Ascending aorta (tissue), 2 donors: Measurements from ENCODE around the gene ZNF726. TPM values are rescaled to one million over a fixed set of nuclear protein-coding genes. Genes with fewer than 3 reads are reported as not detected.
"Not testable (repeated sequence)": the region's sequence is repeated elsewhere in the genome, so short reads cannot be mapped to it uniquely, and the experiment has no call there.

ENCODE experiments used
- DNase-seq, 2 donors: peaks; one replicate each; pipeline ENCODE4 v3.0.0-alpha.2; 2019; ENCODE audit warnings: low spot score in 2 of 2
- H3K27ac ChIP-seq, 2 donors: fragments of 200-600 bp; sonication (generic); one replicate each; pipeline ENCODE4 v1.5.1; 2016 to 2017; ENCODE audit warnings: mild to moderate bottlenecking in 1 of 2
- H3K27me3 ChIP-seq: fragments of 200-600 bp; sonication (generic); one replicate; pipeline ENCODE4 v1.5.1; 2017
- H3K36me3 ChIP-seq, 2 donors: fragments of 200-600 bp; sonication (generic); one replicate each; pipeline ENCODE4 v1.5.1; 2016
- H3K4me1 ChIP-seq, 2 donors: fragments of 200-600 bp; sonication (generic); one replicate each; pipeline ENCODE4 v1.5.1; 2016 to 2017; ENCODE audit warnings: mild to moderate bottlenecking in 1 of 2
- H3K4me3 ChIP-seq, 2 donors: fragments of 200-600 bp; sonication (generic); one replicate each; pipeline ENCODE4 v1.5.1; 2016 to 2017; ENCODE audit warnings: mild to moderate bottlenecking in 1 of 2
- H3K9me3 ChIP-seq, 2 donors: fragments of 200-600 bp; sonication (generic); one replicate each; pipeline ENCODE4 v1.5.1; 2016
- CTCF ChIP-seq, 3 experiments: fragments of 200-600 bp in 2 of 3; fragments of 450-650 bp in 1 of 3; sonication (generic) in 2 of 3; IDR thresholded peaks; one replicate each; pipeline ENCODE4 v1.5.1; 2016 to 2019; ENCODE audit warnings: antibody characterized with exemption in 3 of 3, mild to moderate bottlenecking in 1 of 3, moderate library complexity in 1 of 3
- intact Hi-C: fragments of 100-400 bp; cut with DNase I; formaldehyde crosslinking; loops from one replicate; pipeline ENCODE4 v1.15.1; 2023
- total RNA-seq: library from RNA; depleted of rRNA; stranded (reverse); fragments of >200 nt; gene quantifications from one replicate; pipeline ENCODE4 v1.1.0, GENCODE V29; 2016

ZNF726 gene
- total RNA-seq, 1 donor from 2014 or later: not detected

- intact Hi-C loops: no loop called here
- H3K36me3 ChIP-seq: no peaks in the 10 kb centered on the region
- H3K27me3 ChIP-seq: no peaks in the 10 kb centered on the region
- no peak overlapping the region for H3K4me3 ChIP-seq
- no peak for TF ChIP-seq CTCF (IDR thresholded peaks at IDR 0.05)
- H3K27ac ChIP-seq: no peak overlapping the region
- DNase-seq: no peak
- H3K9me3 ChIP-seq: no peaks in the 10 kb centered on the region
- H3K4me1 ChIP-seq: no peaks in the 10 kb centered on the region
These were observed 2.3 kb downstream of the ZNF726 start for GRCh38 chr19:23916991-23917390.

- TF ChIP-seq CTCF (IDR thresholded peaks at IDR 0.05): no peak
- DNase-seq: no peak
- no peaks in the 10 kb centered on the region for H3K9me3 ChIP-seq
- no peaks in the 10 kb centered on the region for H3K36me3 ChIP-seq
- no peaks in the 10 kb centered on the region for H3K4me1 ChIP-seq
- intact Hi-C loops: no loop called here
- no peak overlapping the region for H3K27ac ChIP-seq
- H3K4me3 ChIP-seq: no peak overlapping the region
- H3K27me3 ChIP-seq: no peaks in the 10 kb centered on the region
These were observed 3.2 kb downstream of the ZNF726 start for GRCh38 chr19:23917856-23918255.

GRCh38 chr19:23925285-23925684 is 10.6 kb downstream of the ZNF726 start:
- intact Hi-C loops: no loop called here
- Histone ChIP-seq H3K9me3 (peaks cover 0 to 2% of the 10 kb centered on the region in 2 donors), H3K4me3 (no peak overlapping the region), H3K36me3 (no peaks in the 10 kb centered on the region), H3K27ac (no peak overlapping the region), H3K27me3 (no peaks in the 10 kb centered on the region), H3K4me1 (no peaks in the 10 kb centered on the region)
- TF ChIP-seq CTCF (IDR thresholded peaks at IDR 0.05): no peak
- DNase-seq: no peak

GRCh38 chr19:23932878-23933277 is 18.2 kb downstream of the ZNF726 start:
- Histone ChIP-seq H3K4me3 (no peak overlapping the region), H3K27ac (no peak overlapping the region), H3K9me3 (peaks cover 16 to 49% of the 10 kb centered on the region in 2 donors), H3K27me3 (no peaks in the 10 kb centered on the region), H3K36me3 (no peaks in the 10 kb centered on the region), H3K4me1 (no peaks in the 10 kb centered on the region)
- TF ChIP-seq CTCF (IDR thresholded peaks at IDR 0.05): no peak
- DNase-seq: no peak
- intact Hi-C loops: no loop called here

GRCh38 chr19:23937031-23937430 is 22.3 kb downstream of the ZNF726 start:
- peaks cover 16 to 39% of the 10 kb centered on the region in 2 donors for H3K9me3 ChIP-seq
- H3K4me3 ChIP-seq, intact Hi-C loops, H3K4me1 ChIP-seq, H3K36me3 ChIP-seq, H3K27me3 ChIP-seq, DNase-seq, H3K27ac ChIP-seq: not testable (repeated sequence)

- DNase-seq: no peak
- H3K4me1 ChIP-seq: no peaks in the 10 kb centered on the region
- intact Hi-C loops: no loop called here
- H3K27me3 ChIP-seq: no peaks in the 10 kb centered on the region
- no peak overlapping the region for H3K27ac ChIP-seq
- no peak overlapping the region for H3K4me3 ChIP-seq
- H3K36me3 ChIP-seq: no peaks in the 10 kb centered on the region
- H3K9me3 ChIP-seq: peaks cover 0 to 5% of the 10 kb centered on the region in 2 donors
- TF ChIP-seq CTCF (IDR thresholded peaks at IDR 0.05): no peak
These were observed 28.7 kb downstream of the ZNF726 start for GRCh38 chr19:23943411-23943810.
